Neural cell (in vitro differentiated cells): ENCODE measurements around the gene PGR. TPM values are rescaled to one million over a fixed set of nuclear protein-coding genes. Genes with fewer than 3 reads are reported as not detected.
A peak's percentile ranks its signal among the peaks of the same experiment; 100 is the strongest.

Experiments used
- H2AFZ ChIP-seq: fragments of 200-600, 300-800 bp; sonication (generic), shearing (Covaris generic); 2 replicates; pipeline ENCODE4 v1.6.0; 2014; ENCODE audit warnings: low read depth, mild to moderate bottlenecking, antibody characterized with exemption, low read length, moderate library complexity
- H3F3A ChIP-seq: fragments of 200-600 bp; shearing (Covaris generic); 2 replicates; pipeline ENCODE4 v1.6.1; 2016; ENCODE audit warnings: mild to moderate bottlenecking, moderate library complexity, mixed read lengths, antibody characterized with exemption, low read length; ENCODE audit not compliant: insufficient read depth, poor library complexity, severe bottlenecking
- H3K27ac ChIP-seq: fragments of 200-600, 300-800 bp; sonication (generic), shearing (Covaris generic); 2 replicates; pipeline ENCODE4 v1.5.1; 2014; ENCODE audit warnings: mild to moderate bottlenecking, low read length, moderate library complexity
- H3K27me3 ChIP-seq: fragments of 300-800, 200-600 bp; sonication (generic), shearing (Covaris generic); 2 replicates; pipeline ENCODE4 v1.6.0; 2014; ENCODE audit warnings: mild to moderate bottlenecking, low read depth, low read length, moderate library complexity; ENCODE audit not compliant: insufficient read depth
- H3K36me3 ChIP-seq: fragments of 300-800, 200-600 bp; sonication (generic), shearing (Covaris generic); 2 replicates; pipeline ENCODE4 v1.5.1; 2014; ENCODE audit warnings: mild to moderate bottlenecking, antibody characterized with exemption, low read length, moderate library complexity; ENCODE audit not compliant: insufficient read depth
- H3K4me2 ChIP-seq: fragments of 300-800, 200-600 bp; sonication (generic), shearing (Covaris generic); 2 replicates; pipeline ENCODE4 v1.6.0; 2014; ENCODE audit warnings: mild to moderate bottlenecking, low read length
- H3K4me3 ChIP-seq: fragments of 300-800, 200-600 bp; sonication (generic), shearing (Covaris generic); 2 replicates; pipeline ENCODE4 v1.5.1; 2014; ENCODE audit warnings: mild to moderate bottlenecking, low read length, moderate library complexity
- H3K79me2 ChIP-seq: fragments of 200-600 bp; shearing (Covaris generic); replicated peaks from 2 replicates; pipeline ENCODE4 v1.6.0; 2014; ENCODE audit warnings: mild to moderate bottlenecking, low read length, moderate library complexity; ENCODE audit not compliant: insufficient read depth
- H3K9ac ChIP-seq: fragments of 300-800, 200-600 bp; sonication (generic), shearing (Covaris generic); 2 replicates; pipeline ENCODE4 v1.6.1; 2016; ENCODE audit warnings: mild to moderate bottlenecking, low read length, mixed read lengths
- H3K9me2 ChIP-seq: fragments of 200-600 bp; shearing (Covaris generic); 2 replicates; pipeline ENCODE4 v1.6.1; 2016; ENCODE audit warnings: mild to moderate bottlenecking, low read length, mixed read lengths; ENCODE audit not compliant: insufficient read depth
- H3K9me3 ChIP-seq: fragments of 200-600, 300-800 bp; sonication (generic), shearing (Covaris generic); 2 replicates; pipeline ENCODE4 v1.6.1; 2016; ENCODE audit warnings: mild to moderate bottlenecking, mixed run types, low read length, moderate library complexity, mixed read lengths
- H4K20me1 ChIP-seq: fragments of 200-600 bp; shearing (Covaris generic); 2 replicates; pipeline ENCODE4 v1.6.1; 2016; ENCODE audit warnings: mild to moderate bottlenecking, mixed run types; ENCODE audit not compliant: insufficient read depth
- EP300 ChIP-seq: fragments of 450-650 bp; conservative IDR thresholded peaks from 2 replicates; pipeline ENCODE4 v1.6.1; 2014; ENCODE audit warnings: antibody characterized with exemption, mild to moderate bottlenecking, moderate library complexity; ENCODE audit not compliant: poor library complexity, severe bottlenecking
- EZH2 ChIP-seq: fragments of 200-600, 300-800 bp; shearing (Covaris generic), sonication (generic); IDR thresholded peaks from 2 replicates; pipeline ENCODE4 v1.6.1; 2014; ENCODE audit warnings: antibody characterized with exemption, low read length, borderline replicate concordance, mild to moderate bottlenecking; ENCODE audit not compliant: insufficient read depth, poor library complexity, severe bottlenecking
- POLR2AphosphoS5 ChIP-seq: IDR thresholded peaks from 2 replicates; pipeline ENCODE4 v1.6.1; 2012
- REST ChIP-seq: IDR thresholded peaks from 2 replicates; pipeline ENCODE4 v1.6.1; 2012; ENCODE audit warnings: borderline replicate concordance
- polyA plus RNA-seq: library from polyadenylated mRNA; depleted of rRNA; stranded (reverse); fragments of >200 nt; gene quantifications from 2 replicates; pipeline ENCODE4 v1.2.3, GENCODE V29; 2014

Gene PGR
- polyA plus RNA-seq, 1 donor from 2014 or later: not detected

GRCh38 chr11:100991541-100991940 is 138.1 kb downstream of the PGR start:
- H3K9me3 ChIP-seq: no peaks in the 10 kb centered on the region
- no peaks in the 10 kb centered on the region for H3K36me3 ChIP-seq
- no peak overlapping the region for H3K9ac ChIP-seq
- H3K4me2 ChIP-seq: no peak overlapping the region
- no peak overlapping the region for H3K4me3 ChIP-seq
- no peaks in the 10 kb centered on the region for H3K79me2 ChIP-seq
- H3K9me2 ChIP-seq: no peaks in the 10 kb centered on the region
- no peak for TF ChIP-seq EP300
- H4K20me1 ChIP-seq: no peaks in the 10 kb centered on the region
- no peaks in the 10 kb centered on the region for H3F3A ChIP-seq
- no peak overlapping the region for H3K27ac ChIP-seq
- no peak overlapping the region for H2AFZ ChIP-seq
- H3K27me3 ChIP-seq: no peaks in the 10 kb centered on the region

- Histone ChIP-seq H2AFZ (no peak overlapping the region), H3K9ac (no peak overlapping the region), H3K4me3 (no peak overlapping the region), H3K36me3 (no peaks in the 10 kb centered on the region), H3K4me2 (no peak overlapping the region), H3K9me2 (no peaks in the 10 kb centered on the region), H3K79me2 (no peaks in the 10 kb centered on the region), H4K20me1 (no peaks in the 10 kb centered on the region), H3F3A (no peaks in the 10 kb centered on the region), H3K9me3 (no peaks in the 10 kb centered on the region), H3K27me3 (no peaks in the 10 kb centered on the region), H3K27ac (no peak overlapping the region)
- TF ChIP-seq POLR2AphosphoS5: no peak
- no peak for TF ChIP-seq EZH2
- TF ChIP-seq REST: no peak
Observed at GRCh38 chr11:100990931-100991330, 138.7 kb downstream of the PGR start.

GRCh38 chr11:100984668-100985067 is 144.9 kb downstream of the PGR start:
- Histone ChIP-seq H3K4me2 (no peak overlapping the region), H3K36me3 (no peaks in the 10 kb centered on the region), H3F3A (no peaks in the 10 kb centered on the region), H3K27ac (peak overlapping the region; percentile 23), H3K27me3 (no peaks in the 10 kb centered on the region), H3K9ac (no peak overlapping the region), H2AFZ (no peak overlapping the region), H3K9me2 (no peaks in the 10 kb centered on the region), H4K20me1 (no peaks in the 10 kb centered on the region), H3K4me3 (no peak overlapping the region), H3K79me2 (no peaks in the 10 kb centered on the region), H3K9me3 (no peaks in the 10 kb centered on the region)
- TF ChIP-seq EP300: peak; percentile 56
- TF ChIP-seq REST: no peak
- no peak for TF ChIP-seq EZH2
- TF ChIP-seq POLR2AphosphoS5: peak; percentile 38
